Stimulated activated CD8-positive, alpha-beta memory T cell treated with anti-CD3 and anti-CD28 coated beads, Interleukin-2, amount 100 ng/mL, for 1 hour (primary cell): ENCODE measurements around the gene C3orf70.

Source experiments
- DNase-seq, 2 donors: peaks; one replicate each; pipeline ENCODE4 v3.0.0-alpha.2; 2020; ENCODE audit warnings: low read depth in 2 of 2

C3orf70 gene, protein sequence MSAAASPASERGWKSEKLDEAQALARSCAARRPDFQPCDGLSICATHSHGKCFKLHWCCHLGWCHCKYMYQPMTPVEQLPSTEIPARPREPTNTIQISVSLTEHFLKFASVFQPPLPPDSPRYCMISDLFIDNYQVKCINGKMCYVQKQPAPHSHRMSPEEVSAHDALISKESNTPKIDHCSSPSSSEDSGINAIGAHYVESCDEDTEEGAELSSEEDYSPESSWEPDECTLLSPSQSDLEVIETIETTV

DNA sequence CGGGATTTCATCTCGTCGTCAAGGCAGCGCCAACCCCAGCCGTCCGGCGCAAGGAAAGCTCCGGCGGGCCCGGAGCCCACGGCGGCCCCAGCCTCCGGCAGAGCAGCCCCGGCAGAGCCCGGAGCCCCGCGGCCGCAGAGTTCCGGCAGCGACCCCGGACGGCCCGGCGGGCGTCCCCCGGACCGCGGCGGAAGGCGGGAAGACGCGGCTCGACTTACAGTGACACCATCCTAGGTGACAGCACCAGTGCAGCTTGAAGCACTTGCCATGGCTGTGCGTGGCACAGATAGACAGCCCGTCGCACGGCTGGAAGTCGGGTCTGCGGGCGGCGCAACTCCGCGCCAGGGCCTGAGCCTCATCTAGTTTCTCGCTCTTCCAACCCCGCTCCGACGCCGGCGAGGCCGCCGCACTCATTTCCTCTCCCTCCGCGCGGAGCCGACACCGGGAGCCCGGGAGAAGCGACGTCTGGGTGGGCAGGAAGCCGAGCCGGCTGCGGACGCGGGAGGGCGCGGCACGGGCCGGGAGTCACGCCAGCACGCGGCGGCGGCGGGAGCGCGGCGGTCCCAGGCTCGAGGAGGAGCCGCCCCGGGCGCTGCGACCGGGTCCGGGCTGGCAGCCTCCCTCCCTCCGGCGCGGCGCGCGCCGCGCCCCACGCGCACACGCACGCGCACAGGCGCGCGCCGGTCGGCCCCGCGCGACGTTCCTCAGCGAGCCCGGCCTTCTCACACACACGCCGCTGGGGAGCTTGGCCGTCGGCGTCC is at the start of gene C3orf70:
Gene C3orf70, minus strand, starts transcription at position 651 of the 761 bp plus-strand sequence. Its CDS starts 237 bp downstream, at position 414.
- no peak for DNase-seq

GRCh38 chr3:185200639-185201038 is 47.8 kb upstream of the C3orf70 start:
- DNase-seq, result no peak

DNA sequence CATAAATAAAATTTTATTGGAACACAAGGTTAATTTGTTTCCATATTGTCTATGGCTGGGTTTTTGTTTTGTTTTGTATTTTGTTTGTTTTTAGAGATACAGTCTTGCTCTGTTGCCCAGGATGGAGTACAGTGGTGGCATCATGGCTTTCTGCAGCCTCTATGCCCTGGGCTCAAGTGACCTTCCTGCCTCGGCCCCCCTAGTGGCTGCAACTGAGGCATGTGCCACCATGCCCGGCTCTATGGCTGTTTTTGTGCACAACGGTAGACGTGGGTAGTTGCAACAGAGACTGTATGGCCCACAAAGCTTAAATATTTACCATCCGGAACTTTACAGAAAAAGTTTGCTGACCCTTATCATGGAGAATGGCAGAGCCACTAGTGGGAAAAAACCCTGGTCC is 46.8 kb upstream of the C3orf70 start:
- DNase-seq, result no peak

DNA sequence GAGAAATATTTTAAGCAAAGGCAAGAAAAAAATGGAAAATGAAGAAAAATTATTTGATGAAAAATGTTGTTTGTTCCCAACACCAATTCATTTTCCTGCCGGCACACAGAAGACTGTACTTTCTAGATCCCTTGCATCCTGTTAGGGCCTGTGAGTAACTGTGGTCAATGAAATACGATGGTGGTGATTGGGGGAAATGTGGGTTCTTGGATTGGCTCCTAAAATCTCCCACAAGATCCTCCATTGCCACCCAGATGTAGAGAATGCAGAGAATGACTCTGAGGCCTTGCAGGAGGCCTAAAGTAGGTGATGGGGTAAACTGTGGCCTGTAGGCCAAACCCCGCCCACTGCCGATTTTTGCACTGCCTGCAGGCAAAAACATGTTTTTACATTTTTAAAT is 46.3 kb upstream of the C3orf70 start:
- DNase-seq, result no peak

DNA sequence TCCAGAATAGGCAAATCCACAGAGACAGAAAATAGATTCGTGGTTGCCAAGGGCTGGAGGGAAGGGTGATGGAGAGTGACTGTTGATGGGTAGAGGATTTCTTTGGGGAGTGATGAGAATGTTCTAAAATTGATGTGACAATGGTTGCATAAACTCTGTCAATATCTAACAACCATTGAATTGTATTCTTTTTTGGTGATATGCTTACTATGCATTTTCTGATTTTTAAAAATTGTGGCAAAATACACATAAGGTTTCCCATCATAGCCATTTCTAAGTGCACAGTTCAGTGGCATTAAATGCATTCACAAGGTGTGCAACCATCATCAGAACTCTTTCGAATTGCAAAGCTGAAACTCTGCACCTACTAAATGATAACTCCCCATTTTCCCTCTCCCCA is 44.2 kb upstream of the C3orf70 start:
- DNase-seq, result no peak

DNA sequence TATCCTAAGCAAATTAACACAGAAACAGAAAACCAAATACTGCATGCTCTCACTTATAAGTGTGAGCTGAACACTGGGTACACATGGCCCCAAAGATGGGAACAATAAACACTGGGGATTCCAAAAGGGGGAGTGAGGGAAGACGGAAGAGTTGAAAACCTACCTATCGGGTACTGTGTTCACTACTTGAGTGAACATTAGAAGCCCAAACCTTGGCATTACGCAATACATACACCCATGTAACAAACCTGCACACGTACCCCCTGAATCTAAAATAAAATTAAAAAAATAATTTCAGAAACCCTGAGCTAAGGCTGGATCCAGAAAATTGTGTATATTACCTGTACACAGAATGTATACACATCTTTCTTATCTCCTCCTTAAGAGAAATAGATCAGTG is 42.8 kb upstream of the C3orf70 start:
- no peak for DNase-seq

- DNase-seq, result no peak
Observed at GRCh38 chr3:185188816-185189215, 36.0 kb upstream of the C3orf70 start.

- no peak for DNase-seq
Observed at GRCh38 chr3:185187391-185187790, 34.5 kb upstream of the C3orf70 start.

GRCh38 chr3:185176750-185177359 is 24.0 kb upstream of the C3orf70 start:
- DNase-seq, result no peak

DNA sequence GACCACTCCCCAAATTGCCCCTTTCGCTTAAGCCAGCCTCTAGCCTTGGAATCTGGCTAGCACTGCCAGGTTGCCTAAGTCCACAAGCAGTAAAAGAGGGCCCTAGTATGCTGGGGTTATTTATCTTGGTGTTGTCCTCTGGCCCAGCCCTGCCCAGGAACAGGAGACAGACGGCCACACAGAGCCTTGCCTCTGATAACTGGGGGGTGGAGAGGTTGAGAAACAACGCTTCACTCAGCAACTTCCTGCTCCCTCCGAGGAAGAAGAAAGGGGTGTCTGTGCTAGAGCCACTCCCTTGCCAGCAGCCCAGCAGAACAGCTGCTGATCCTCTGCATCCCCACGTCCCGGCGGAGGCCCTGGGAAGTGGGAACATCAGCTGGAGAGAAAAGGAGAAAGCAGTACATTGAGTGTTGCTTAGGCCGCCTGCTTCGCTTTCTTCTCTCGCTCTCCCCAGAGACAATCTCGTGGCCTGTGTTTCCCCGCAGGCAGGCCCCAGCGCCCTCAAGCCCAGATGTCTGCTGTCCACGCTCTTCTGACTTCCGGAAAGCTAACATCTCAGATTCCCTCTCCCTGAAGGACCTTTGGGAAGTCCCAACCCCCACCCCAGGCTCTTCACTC is 22.6 kb upstream of the C3orf70 start:
- DNase-seq, result no peak

GRCh38 chr3:185172086-185173049 is 19.5 kb upstream of the C3orf70 start:
- DNase-seq, result no peak

DNA sequence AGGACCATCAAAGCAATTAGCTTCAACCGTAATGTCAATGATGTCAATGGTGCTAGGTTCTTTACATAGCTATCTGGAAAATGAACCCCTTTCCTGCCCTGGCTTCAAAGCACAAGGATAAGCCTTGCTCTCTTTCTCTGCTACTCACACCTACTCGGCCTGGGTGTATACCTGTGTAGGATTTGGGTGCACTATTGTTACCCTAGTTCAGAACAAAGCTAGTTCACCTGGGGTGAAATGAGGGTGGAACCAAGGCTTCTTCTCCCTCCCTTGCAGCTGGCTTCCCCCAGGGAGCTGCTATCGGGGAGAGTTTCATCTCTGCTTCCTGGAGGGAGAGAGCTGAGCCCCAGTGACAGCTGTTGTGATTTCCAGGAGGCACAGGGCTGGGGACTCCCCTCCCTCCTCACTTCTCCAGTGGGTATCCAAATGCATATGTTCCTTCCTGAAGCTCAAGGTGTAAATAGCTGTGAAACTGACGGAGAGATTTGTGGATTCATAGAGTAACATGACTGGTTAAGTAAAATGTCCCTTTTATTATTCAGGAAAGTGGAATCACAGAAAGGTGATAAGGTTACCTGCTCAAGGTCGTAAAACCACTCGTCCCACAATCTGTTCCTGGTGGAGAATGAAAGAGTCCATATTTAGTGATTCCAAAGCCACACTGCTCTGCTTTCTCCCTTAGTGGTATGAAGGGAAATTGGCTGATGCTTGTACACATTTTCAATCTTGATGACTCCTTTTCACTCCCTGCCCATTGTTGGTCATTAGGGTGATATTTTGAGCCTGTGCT is 11.8 kb upstream of the C3orf70 start:
- DNase-seq, result no peak

DNA sequence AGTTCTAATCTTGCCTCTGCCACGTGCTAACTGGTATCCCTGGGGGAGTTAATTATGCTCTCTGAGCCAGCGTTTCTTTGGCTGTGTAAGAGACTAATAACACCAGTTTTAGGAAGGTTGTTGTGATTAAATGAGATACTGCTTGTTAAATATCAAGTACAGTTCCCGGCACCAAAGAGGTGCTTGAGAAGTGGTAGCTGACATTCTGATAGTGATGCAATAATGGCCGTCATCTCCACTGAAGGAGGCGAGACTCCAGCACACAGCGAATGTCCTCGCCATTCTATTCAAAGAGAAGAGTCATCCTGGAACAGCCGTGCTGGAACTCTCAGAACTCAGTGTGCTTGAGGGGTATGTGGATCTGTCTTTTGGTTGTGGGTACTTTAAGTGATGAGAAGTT is 9.8 kb upstream of the C3orf70 start:
- DNase-seq, result no peak

GRCh38 chr3:185161761-185162160 is 8.9 kb upstream of the C3orf70 start:
- no peak for DNase-seq

DNA sequence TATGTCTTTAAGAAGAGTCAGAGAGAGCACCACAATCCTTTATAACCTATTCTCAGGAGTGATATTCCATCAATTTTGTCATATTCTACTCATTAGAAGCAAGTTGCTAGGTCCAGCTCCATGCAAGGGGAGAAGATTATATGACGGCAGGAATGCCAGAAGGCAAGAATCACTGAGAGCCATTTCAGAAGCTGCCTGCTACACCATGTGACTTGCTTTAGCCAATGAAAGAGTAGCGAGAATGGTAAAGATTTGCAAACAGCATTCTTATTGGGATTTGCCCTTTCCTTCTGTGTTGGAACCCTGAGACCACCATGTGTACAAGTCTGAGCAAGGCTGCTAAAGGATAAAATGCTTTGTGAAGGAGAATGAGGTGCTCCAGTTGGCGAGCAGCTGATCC is 4.5 kb upstream of the C3orf70 start:
- DNase-seq, result no peak

- no peak for DNase-seq
Observed at GRCh38 chr3:185155678-185156077, 2.8 kb upstream of the C3orf70 start.

DNA sequence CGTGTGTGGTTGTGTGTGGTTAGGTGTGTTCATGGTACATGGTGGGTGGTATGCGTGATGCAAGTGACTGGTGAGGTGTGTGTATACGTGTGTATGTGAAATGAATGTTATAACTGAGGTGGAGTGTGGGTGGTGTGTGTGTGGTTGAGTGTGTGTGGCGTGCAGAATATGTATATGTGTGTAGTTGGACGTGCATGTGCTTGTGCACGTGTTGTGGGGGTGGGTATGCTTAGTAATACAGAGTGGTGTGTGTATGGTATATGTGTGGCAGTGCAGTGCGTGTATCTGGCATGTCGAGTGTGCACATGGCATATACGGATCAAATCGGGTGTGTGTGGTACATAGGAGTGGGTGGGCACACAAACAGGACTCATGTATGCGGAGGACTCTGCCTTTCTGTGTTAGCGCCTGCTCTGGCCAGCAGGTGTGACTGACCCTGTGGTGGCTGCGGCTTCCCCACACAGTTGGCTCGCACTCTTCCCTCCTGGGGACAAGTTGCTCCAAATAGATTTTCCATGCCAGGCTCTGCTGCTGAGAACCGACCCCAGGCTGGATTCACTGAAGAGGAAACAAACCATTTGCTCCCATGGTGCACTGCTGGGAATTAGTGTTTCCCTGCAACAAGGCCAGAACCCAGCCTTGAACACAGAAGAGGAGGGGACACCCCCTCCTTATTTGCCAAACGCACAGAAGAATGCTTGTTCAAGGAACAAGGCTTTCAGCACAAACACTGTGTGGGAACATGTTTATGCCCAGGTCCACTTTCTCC is 1.2 kb upstream of the C3orf70 start:
- no peak for DNase-seq

DNA sequence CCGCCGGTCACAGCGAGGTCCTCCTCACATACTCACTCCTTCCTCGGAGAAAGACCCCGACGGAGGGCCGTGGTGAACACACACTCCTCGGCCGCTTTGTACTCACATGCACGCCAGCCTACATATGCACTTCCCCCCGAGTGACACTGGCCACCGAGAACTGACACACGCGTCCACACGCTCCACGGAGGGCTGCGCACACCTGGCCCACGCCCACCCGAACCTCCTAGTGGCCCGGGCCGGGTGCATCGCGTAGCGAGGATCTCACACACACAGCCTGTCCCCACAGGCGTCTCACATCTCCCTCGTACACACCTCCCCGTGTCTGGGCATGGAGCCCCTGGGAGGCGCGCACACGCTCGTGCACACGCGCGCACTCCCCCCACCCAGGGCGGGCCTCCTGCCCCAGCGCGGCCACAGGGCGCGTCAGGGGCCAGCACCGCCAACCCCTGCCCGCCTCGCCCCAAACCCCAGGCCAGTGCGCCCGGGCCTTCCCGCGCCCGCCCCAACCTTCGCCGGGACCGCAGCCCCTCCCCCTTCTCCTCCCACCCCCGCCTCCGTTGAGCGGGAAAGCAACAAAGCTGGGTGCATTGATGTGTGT is 411 bp upstream of the C3orf70 start:
- no peak for DNase-seq

GRCh38 chr3:185151964-185152409 is 873 bp downstream of the C3orf70 start:
- no peak for DNase-seq
